Mesenchymal stem cell (in vitro differentiated cells and primary cell): ENCODE results near the gene TGFB3.

Experiments
- DNase-seq: peaks from one replicate; pipeline ENCODE4 v3.0.0-alpha.2; 2013
- H2AFZ ChIP-seq: one replicate; pipeline ENCODE4 v1.6.1; 2013; ENCODE audit warnings: low read depth, mild to moderate bottlenecking, control low read depth, inconsistent platforms, low read length, moderate library complexity
- H2AK5ac ChIP-seq: 2 replicates; pipeline ENCODE4 v1.6.1; 2013; ENCODE audit warnings: low read length, moderate library complexity, mild to moderate bottlenecking, inconsistent platforms; ENCODE audit not compliant: severe bottlenecking
- H2BK120ac ChIP-seq: one replicate; pipeline ENCODE4 v1.6.1; 2013; ENCODE audit warnings: low read depth, mild to moderate bottlenecking, inconsistent platforms, low read length, moderate library complexity
- H2BK12ac ChIP-seq, 2 experiments: one replicate each; pipeline ENCODE4 v1.6.1; 2013; ENCODE audit warnings: inconsistent platforms in 2 of 2, low read length in 2 of 2, mild to moderate bottlenecking in 2 of 2, moderate library complexity in 2 of 2, control low read depth in 1 of 2
- H2BK15ac ChIP-seq: one replicate; pipeline ENCODE4 v1.6.1; 2013; ENCODE audit warnings: mild to moderate bottlenecking, low read depth, inconsistent platforms; ENCODE audit not compliant: poor library complexity, severe bottlenecking
- H2BK5ac ChIP-seq: 2 replicates; pipeline ENCODE4 v1.6.1; 2013; ENCODE audit warnings: low read depth, mild to moderate bottlenecking, low read length, control low read depth, inconsistent platforms; ENCODE audit not compliant: poor library complexity, severe bottlenecking
- H3K14ac ChIP-seq, 2 experiments: one replicate each; pipeline ENCODE4 v1.6.1; 2013; ENCODE audit warnings: inconsistent platforms in 2 of 2, low read length in 2 of 2, control low read depth in 1 of 2, mild to moderate bottlenecking in 1 of 2, moderate library complexity in 1 of 2
- H3K18ac ChIP-seq, 2 experiments: one replicate each; pipeline ENCODE4 v1.6.1; 2013; ENCODE audit warnings: inconsistent platforms in 2 of 2, low read length in 2 of 2, control low read depth in 1 of 2, low read depth in 1 of 2, mild to moderate bottlenecking in 1 of 2
- H3K23ac ChIP-seq, 2 experiments: one replicate each; pipeline ENCODE4 v1.6.1; 2013; ENCODE audit warnings: inconsistent platforms in 2 of 2, low read length in 2 of 2, mild to moderate bottlenecking in 2 of 2, moderate library complexity in 2 of 2, control low read depth in 1 of 2
- H3K27ac ChIP-seq: 2 replicates; pipeline ENCODE4 v1.5.1; 2013; ENCODE audit warnings: mild to moderate bottlenecking, moderate library complexity, low read length, control low read depth, inconsistent platforms; ENCODE audit not compliant: poor library complexity, severe bottlenecking
- H3K27me3 ChIP-seq, 2 experiments: 2 replicates each; pipeline versions ENCODE4 v1.6.1 to v1.7.0; 2013; ENCODE audit warnings: low read length in 2 of 2, mild to moderate bottlenecking in 2 of 2, moderate library complexity in 2 of 2, control low read depth in 1 of 2, inconsistent platforms in 1 of 2; ENCODE audit not compliant: control insufficient read depth in 1 of 2, insufficient read depth in 1 of 2
- H3K36me3 ChIP-seq, 2 experiments: 2 replicates each; pipeline versions ENCODE4 v1.6.1 to v1.7.0; 2013; ENCODE audit warnings: low read length in 2 of 2, control low read depth in 1 of 2, inconsistent platforms in 1 of 2, low read depth in 1 of 2, mild to moderate bottlenecking in 1 of 2; ENCODE audit not compliant: insufficient read depth in 2 of 2, control insufficient read depth in 1 of 2
- H3K4ac ChIP-seq, 2 experiments: one replicate each; pipeline ENCODE4 v1.6.1; 2013; ENCODE audit warnings: inconsistent platforms in 2 of 2, low read length in 2 of 2, mild to moderate bottlenecking in 2 of 2, moderate library complexity in 2 of 2, control low read depth in 1 of 2, low read depth in 1 of 2
- H3K4me1 ChIP-seq: 2 replicates; pipeline ENCODE4 v1.6.1; 2013; ENCODE audit warnings: low read depth, low read length, control low read depth; ENCODE audit not compliant: control insufficient read depth, insufficient read depth
- H3K4me2 ChIP-seq: 2 replicates; pipeline ENCODE4 v1.6.1; 2013; ENCODE audit warnings: low read length, mild to moderate bottlenecking, inconsistent platforms; ENCODE audit not compliant: poor library complexity, severe bottlenecking
- H3K4me3 ChIP-seq, 2 experiments: 2 replicates each; pipeline versions ENCODE4 v1.5.1 to v1.7.0; 2013; ENCODE audit warnings: low read length in 2 of 2, mild to moderate bottlenecking in 2 of 2, control low read depth in 1 of 2, low read depth in 1 of 2; ENCODE audit not compliant: insufficient read depth in 1 of 2
- H3K79me1 ChIP-seq: replicated peaks from 2 replicates; pipeline ENCODE4 v1.6.1; 2013; ENCODE audit warnings: mild to moderate bottlenecking, control low read depth, low read length, inconsistent platforms; ENCODE audit not compliant: poor library complexity, severe bottlenecking
- H3K9ac ChIP-seq: 2 replicates; pipeline ENCODE4 v1.7.0; 2013; ENCODE audit warnings: mild to moderate bottlenecking, low read length, moderate library complexity
- H3K9me3 ChIP-seq: 2 replicates; pipeline ENCODE4 v1.7.0; 2013; ENCODE audit warnings: mild to moderate bottlenecking, low read length; ENCODE audit not compliant: control insufficient read depth
- H4K8ac ChIP-seq: one replicate; pipeline ENCODE4 v1.6.1; 2013; ENCODE audit warnings: inconsistent platforms, mild to moderate bottlenecking, low read length, moderate library complexity
- H4K91ac ChIP-seq: one replicate; pipeline ENCODE4 v1.6.1; 2013; ENCODE audit warnings: mild to moderate bottlenecking, low read length, inconsistent platforms
- WGBS: methylation state at CpG from one replicate; pipeline ENCODE4 v1.1.7; 2013; ENCODE audit warnings: mixed read lengths; 5-methylcytosine and 5-hydroxymethylcytosine counted together

The TGFB3 gene

DNA sequence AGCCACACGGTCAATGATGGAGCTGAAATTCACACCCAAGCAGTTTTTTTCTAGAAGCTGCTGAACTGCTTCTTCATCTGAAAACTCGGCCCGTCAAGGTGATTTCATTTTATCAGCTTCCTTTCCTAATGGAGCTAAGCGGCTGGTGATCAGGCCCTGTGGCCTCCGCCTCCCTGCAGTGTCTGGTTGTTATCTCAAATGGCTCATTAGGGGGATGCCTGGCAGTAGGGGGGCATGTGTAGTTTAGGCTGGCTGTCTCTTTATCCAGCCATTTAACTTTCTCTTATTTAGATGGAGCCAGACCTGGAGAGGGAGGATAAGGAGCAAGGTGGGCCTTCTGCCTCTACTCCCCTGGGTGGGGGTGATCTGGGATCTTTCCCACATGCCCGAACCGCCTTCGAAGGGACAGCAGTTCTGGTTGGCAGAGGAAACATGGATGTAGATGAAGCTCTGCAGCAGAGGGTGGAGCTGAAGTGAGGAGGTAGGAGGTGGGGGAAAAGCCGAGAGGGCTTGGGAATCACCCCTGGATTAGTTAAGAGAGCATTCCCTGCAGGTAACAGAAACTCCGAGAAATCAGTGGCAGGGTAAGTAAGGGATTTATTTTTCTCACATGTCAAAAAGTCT, 64.4 kb downstream of the TGFB3 start:
- Histone ChIP-seq H2AFZ (no peak overlapping the region), H2BK120ac (no peak overlapping the region), H3K4me1 (no peaks in the 10 kb centered on the region), H4K91ac (no peak overlapping the region), H3K23ac (no peak overlapping the region), H2AK5ac (no peak overlapping the region), H3K9ac (no peak overlapping the region), H3K18ac (no peak overlapping the region), H4K8ac (no peak overlapping the region), H3K4me2 (no peak overlapping the region), H3K79me1 (peaks cover 1% of the 10 kb centered on the region), H2BK5ac (no peak overlapping the region), H2BK12ac (no peak overlapping the region), H3K36me3 (no peaks in the 10 kb centered on the region), H3K27me3 (no peaks in the 10 kb centered on the region), H3K27ac (no peak overlapping the region), H3K4ac (no peak overlapping the region), H2BK15ac (no peak overlapping the region), H3K9me3 (no peaks in the 10 kb centered on the region), H3K14ac (no peak overlapping the region), H3K4me3 (no peak overlapping the region)
- no peak for DNase-seq
- WGBS, result 54% methylated on average over 10 of the region's 10 CpGs

DNA sequence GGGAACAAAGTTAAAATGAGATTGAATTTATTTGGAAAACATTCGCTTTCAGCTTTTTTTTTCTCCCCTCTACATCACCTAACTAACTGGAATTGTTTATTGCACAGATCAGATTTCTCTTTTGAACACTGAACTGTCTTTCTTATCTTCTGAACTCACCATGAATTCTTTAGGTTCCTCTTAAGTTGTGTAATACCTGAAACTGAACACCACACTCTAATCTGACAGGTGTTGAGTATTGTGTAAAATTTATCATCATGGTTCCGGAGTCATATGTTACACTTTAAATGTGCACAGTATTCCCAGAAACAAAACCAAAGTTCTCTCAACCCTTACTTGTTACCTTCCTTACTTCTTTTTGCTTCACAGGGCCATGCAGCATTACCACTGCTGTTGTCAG, 66.8 kb downstream of the TGFB3 start:
- H2AK5ac ChIP-seq, result no peak overlapping the region
- H3K23ac ChIP-seq, result no peak overlapping the region
- 100% methylated on average over 1 of the region's 2 CpGs for WGBS
- no peak overlapping the region for H2BK5ac ChIP-seq
- no peak overlapping the region for H3K9ac ChIP-seq
- no peak overlapping the region for H3K14ac ChIP-seq
- H2BK15ac ChIP-seq, result no peak overlapping the region
- H3K18ac ChIP-seq, result no peak overlapping the region
- no peaks in the 10 kb centered on the region for H3K4me1 ChIP-seq
- H3K27me3 ChIP-seq, result no peaks in the 10 kb centered on the region
- H3K27ac ChIP-seq, result no peak overlapping the region
- no peak overlapping the region for H4K91ac ChIP-seq
- H3K79me1 ChIP-seq, result peaks cover 4% of the 10 kb centered on the region
- H4K8ac ChIP-seq, result no peak overlapping the region
- H3K36me3 ChIP-seq, result peaks cover 0 to 3% of the 10 kb centered on the region in 2 experiments
- H3K9me3 ChIP-seq, result no peaks in the 10 kb centered on the region
- H2AFZ ChIP-seq, result no peak overlapping the region
- no peak for DNase-seq
- H3K4me3 ChIP-seq, result no peak overlapping the region
- H2BK120ac ChIP-seq, result no peak overlapping the region
- H3K4ac ChIP-seq, result no peak overlapping the region
- H2BK12ac ChIP-seq, result no peak overlapping the region
- no peak overlapping the region for H3K4me2 ChIP-seq

DNA sequence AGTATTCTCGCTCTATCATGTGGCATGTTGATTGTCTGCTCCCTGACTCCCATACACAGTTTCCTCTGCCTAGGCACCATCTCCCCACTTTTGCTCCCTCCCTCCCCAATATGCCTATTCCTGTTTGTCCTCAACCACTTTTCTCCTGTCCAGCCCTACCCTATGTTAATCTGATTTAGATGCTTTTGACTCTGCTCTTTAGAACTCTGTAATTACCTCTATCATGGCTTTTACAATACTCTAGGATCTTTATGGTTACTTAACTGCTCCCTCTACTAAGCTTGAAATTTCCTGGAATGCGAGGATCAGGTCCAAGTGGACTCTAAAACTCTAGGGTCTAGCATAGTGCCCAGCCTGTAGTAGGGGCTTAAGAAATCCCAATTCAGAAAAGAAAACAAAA, 68.6 kb downstream of the TGFB3 start:
- no peak overlapping the region for H2BK120ac ChIP-seq
- H3K4me1 ChIP-seq, result no peaks in the 10 kb centered on the region
- H4K8ac ChIP-seq, result no peak overlapping the region
- no peak overlapping the region for H3K14ac ChIP-seq
- H3K27me3 ChIP-seq, result no peaks in the 10 kb centered on the region
- no peak overlapping the region for H3K4me3 ChIP-seq
- H4K91ac ChIP-seq, result no peak overlapping the region
- WGBS, result 98% methylated on average over 2 of the region's 2 CpGs
- H2AFZ ChIP-seq, result no peak overlapping the region
- H2BK12ac ChIP-seq, result no peak overlapping the region
- DNase-seq, result no peak
- no peak overlapping the region for H3K4me2 ChIP-seq
- H3K23ac ChIP-seq, result no peak overlapping the region
- H3K36me3 ChIP-seq, result peaks cover 3 to 5% of the 10 kb centered on the region in 2 experiments
- no peak overlapping the region for H2BK5ac ChIP-seq
- H3K9me3 ChIP-seq, result no peaks in the 10 kb centered on the region
- no peak overlapping the region for H3K9ac ChIP-seq
- no peak overlapping the region for H2BK15ac ChIP-seq
- H2AK5ac ChIP-seq, result no peak overlapping the region
- no peak overlapping the region for H3K18ac ChIP-seq
- no peak overlapping the region for H3K27ac ChIP-seq
- H3K4ac ChIP-seq, result no peak overlapping the region
- H3K79me1 ChIP-seq, result peaks cover 4% of the 10 kb centered on the region

DNA sequence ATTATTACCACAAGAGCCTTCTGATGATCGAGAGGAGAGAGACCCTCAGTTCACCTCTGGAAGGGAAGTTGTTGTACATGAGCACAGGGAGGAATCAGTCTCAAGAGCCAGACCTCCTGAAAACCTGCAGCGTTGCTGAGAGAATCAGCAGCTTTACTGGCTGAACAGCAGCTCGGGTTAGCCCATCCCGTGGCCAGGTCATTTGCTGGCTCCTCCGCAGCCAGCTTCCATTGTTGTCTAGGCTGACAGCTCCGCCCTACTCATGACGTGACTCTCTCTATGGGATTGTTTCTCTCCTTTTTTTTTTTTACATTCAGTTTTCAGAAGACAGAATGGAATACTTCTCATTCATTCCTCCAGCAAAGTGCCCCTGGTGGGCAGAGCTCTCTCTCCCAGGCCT, 69.9 kb downstream of the TGFB3 start:
- H3K9me3 ChIP-seq, result no peaks in the 10 kb centered on the region
- H3K4me2 ChIP-seq, result no peak overlapping the region
- no peak overlapping the region for H3K4ac ChIP-seq
- H2AFZ ChIP-seq, result no peak overlapping the region
- H2AK5ac ChIP-seq, result no peak overlapping the region
- H3K79me1 ChIP-seq, result peaks cover 4% of the 10 kb centered on the region
- peaks cover 3 to 7% of the 10 kb centered on the region in 2 experiments for H3K36me3 ChIP-seq
- no peak overlapping the region for H3K14ac ChIP-seq
- H2BK120ac ChIP-seq, result no peak overlapping the region
- H3K4me3 ChIP-seq, result no peak overlapping the region
- H2BK15ac ChIP-seq, result no peak overlapping the region
- H3K27ac ChIP-seq, result no peak overlapping the region
- WGBS, result 59% methylated on average over 7 of the region's 7 CpGs
- H3K9ac ChIP-seq, result no peak overlapping the region
- no peaks in the 10 kb centered on the region for H3K4me1 ChIP-seq
- no peak overlapping the region for H2BK5ac ChIP-seq
- no peak overlapping the region for H3K18ac ChIP-seq
- no peak overlapping the region for H3K23ac ChIP-seq
- H4K91ac ChIP-seq, result no peak overlapping the region
- H4K8ac ChIP-seq, result no peak overlapping the region
- no peaks in the 10 kb centered on the region for H3K27me3 ChIP-seq
- H2BK12ac ChIP-seq, result no peak overlapping the region
- no peak for DNase-seq
